Fibroblast of mammary gland (primary cell): ENCODE data around the gene SGMS2.

ENCODE experiments used
- DNase-seq: peaks from one replicate; pipeline ENCODE4 v3.0.0-alpha.2; 2010; ENCODE audit warnings: low read depth
- H3K4me3 ChIP-seq: 2 replicates; pipeline ENCODE4 v1.5.1; 2011; ENCODE audit warnings: low read depth, mild to moderate bottlenecking, low read length, moderate library complexity; ENCODE audit not compliant: control insufficient read depth
- TF ChIP-seq, protein P1 (sequence below): conservative IDR thresholded peaks from 2 replicates; pipeline ENCODE4 v1.5.1; 2011; ENCODE audit warnings: low read depth, low read length, inconsistent platforms; ENCODE audit not compliant: control insufficient read depth, insufficient read depth

SGMS2 gene

DNA sequence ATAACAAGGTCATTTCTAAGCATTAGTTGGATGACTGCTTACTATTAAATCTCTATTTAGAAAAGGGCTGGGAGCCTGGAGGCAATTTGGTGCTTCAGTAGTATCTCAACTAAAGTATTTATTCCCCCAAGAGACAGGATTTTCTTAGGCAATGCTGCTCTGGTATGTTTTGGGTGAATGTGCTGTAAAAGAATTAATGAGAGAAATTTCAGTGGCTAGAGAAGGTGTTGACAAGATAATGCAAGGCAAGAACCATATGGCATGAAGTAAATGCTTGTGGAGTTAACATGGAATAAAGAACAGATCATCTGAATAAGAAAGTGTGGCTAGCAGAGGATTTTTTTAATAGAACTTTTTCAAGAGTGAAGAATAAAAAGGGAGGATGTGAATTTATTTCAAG is 110.5 kb downstream of the SGMS2 start:
- TF ChIP-seq, protein P1, sequence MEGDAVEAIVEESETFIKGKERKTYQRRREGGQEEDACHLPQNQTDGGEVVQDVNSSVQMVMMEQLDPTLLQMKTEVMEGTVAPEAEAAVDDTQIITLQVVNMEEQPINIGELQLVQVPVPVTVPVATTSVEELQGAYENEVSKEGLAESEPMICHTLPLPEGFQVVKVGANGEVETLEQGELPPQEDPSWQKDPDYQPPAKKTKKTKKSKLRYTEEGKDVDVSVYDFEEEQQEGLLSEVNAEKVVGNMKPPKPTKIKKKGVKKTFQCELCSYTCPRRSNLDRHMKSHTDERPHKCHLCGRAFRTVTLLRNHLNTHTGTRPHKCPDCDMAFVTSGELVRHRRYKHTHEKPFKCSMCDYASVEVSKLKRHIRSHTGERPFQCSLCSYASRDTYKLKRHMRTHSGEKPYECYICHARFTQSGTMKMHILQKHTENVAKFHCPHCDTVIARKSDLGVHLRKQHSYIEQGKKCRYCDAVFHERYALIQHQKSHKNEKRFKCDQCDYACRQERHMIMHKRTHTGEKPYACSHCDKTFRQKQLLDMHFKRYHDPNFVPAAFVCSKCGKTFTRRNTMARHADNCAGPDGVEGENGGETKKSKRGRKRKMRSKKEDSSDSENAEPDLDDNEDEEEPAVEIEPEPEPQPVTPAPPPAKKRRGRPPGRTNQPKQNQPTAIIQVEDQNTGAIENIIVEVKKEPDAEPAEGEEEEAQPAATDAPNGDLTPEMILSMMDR, result no peak
- H3K4me3 ChIP-seq, result no peak overlapping the region

DNA sequence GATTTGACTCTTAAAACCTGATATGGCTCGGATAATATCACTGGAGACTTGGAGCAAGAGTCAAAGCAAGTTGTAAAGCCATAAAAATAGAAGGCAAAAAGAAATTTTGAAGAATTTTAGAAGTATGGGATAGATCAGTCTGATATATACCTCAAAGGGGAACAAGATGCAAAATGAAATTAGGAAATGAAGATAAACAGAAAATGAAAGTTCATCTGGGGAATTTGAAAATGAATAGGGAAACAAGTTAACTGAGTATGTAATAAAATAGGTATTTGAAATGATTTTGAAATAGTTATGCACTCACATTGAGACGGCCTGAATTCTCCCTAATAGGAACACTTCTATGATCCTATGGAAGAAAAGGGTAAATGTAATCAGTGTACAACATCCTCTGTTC is 112.3 kb downstream of the SGMS2 start:
- DNase-seq, result no peak
- no peak overlapping the region for H3K4me3 ChIP-seq

More for the DNA sequence above, 110.5 kb downstream of the SGMS2 start:
- DNase-seq, result no peak

DNA sequence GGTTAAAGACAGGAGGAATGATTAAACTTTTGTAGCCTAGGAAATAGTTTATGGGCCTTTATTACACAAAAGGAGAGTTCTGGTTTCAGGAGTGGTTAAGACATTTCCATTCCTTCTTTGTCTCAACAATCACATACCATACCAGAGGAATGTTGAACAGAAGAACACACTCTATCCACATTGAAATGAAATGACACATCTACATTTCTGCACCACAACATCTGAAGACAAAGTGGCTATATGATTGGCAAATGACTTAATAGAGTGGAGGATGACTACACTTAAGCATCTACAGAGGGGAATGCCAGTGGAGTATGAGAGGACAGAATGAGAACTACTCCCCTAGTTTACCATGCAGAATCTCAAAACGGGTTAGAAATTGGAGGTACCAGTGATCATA is 114.6 kb downstream of the SGMS2 start:
- TF ChIP-seq, protein P1, result no peak
- no peak overlapping the region for H3K4me3 ChIP-seq
- no peak for DNase-seq

More for the DNA sequence above, 112.3 kb downstream of the SGMS2 start:
- TF ChIP-seq, protein P1, result no peak

DNA sequence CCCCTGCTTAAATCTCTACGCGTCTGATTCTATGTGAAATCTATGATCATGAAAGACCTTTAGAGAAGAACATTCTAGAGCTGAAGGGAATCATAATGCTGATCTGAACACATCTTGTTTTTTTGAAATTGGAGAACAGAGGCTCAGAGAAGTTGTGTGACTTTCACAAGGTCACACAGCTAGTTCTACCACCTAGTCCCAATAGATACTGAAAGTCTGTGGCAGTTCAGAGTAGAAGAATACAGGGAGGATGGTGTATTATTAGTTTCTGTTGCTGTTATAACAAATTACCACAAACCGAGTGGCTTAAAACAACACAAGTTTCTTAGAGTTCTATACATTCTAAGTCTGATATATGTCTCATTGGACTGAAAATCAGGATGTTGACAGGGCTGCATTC is 121.1 kb downstream of the SGMS2 start:
- no peak overlapping the region for H3K4me3 ChIP-seq
- TF ChIP-seq, protein P1, result no peak
- no peak for DNase-seq

DNA sequence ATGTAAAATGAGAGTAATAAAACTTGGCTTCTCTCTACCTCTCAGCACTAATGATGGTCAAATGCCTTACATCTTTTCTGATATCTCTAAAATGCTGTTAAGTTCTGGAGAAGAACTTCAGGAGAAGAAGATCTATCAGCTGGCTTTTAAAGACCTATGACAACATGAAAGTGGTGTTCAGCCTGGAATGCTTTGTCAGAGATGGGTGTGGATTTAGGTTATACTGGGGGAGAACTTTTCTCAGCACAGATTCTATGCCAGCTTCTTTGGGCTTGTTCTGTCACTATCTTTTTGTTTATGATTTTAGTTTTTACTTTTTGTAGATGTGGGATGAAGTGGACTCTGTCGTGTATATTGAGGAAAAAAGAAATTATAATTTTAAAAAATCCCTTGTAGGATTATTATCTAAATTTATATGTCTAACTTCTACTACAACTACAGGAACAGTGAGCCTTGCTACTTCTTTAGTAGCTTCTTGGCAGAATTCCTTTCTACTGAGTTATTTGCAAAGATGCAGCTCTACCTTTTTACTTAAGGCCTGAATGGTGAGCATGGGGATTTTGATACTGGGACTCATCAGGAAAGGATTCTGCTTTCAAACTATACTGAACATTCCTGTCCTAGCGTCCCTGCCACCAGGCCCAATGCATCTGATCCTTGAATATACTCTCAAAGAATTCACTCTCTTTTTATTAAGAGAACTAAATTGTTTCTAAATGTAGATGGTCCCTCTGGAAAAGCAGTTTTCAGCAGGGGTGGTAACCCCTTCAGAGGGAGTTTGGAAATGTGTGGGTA is 126.2 kb downstream of the SGMS2 start:
- H3K4me3 ChIP-seq, result no peak overlapping the region
- TF ChIP-seq, protein P1, result no peak
- no peak for DNase-seq

DNA sequence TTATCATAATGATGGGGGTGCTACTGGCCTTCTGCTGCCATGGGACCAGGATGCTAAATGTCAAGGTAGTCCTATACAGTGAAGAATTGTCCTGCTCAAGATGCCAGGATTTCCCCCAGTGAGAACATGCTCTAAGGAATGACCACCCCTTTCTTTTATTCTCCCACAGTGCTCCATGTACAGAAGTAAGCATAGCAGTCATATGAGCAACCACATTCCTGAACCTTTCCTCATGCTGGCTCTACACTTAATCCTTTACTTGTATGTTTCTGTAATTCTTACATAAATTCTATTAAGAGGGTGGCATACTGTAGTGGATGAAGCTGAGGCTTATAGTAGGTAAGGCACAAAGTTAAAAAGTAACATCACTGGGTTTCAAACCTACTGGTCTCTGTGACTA is 126.8 kb downstream of the SGMS2 start:
- no peak overlapping the region for H3K4me3 ChIP-seq
- TF ChIP-seq, protein P1, result no peak
- peak; percentile 60 for DNase-seq
